ENCODE results near the gene ACAD10. TPM values are rescaled to one million over a fixed set of nuclear protein-coding genes. Genes with fewer than 3 reads are reported as not detected.
"Not testable (repeated sequence)": the region's sequence is repeated elsewhere in the genome, so short reads cannot be mapped to it uniquely, and the experiment has no call there.

ACAD10 gene
- total RNA-seq, 1 donor from 2014 or later, result 24.2 TPM

DNA sequence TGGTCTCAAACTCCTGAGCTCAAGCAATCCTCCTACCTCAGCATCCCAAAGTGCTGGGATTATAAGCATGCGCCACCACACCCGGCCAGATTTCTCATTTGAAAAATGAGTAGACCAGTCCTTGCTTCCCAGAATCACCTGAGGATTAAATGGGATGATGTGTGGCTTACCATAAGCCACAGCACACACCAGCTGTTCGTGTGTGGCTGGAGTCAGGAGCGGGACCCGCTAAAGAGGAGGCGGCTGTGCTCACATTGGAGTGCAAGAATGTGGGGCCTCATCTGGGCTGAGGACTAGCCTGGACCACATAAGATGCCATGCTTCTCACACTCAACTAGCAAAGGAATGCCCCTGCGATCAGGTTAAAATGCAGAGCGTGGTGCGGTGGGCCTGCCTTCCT lies 74.1 kb downstream of the ACAD10 start:
- DNase-seq (ENCODE audit: low spot score), result no peak
- H3K4me3 Mint-ChIP-seq, result no peak overlapping the region
- no peaks in the 10 kb centered on the region for H3K9me3 Mint-ChIP-seq
- peaks cover 1% of the 10 kb centered on the region for H3K36me3 Mint-ChIP-seq (ENCODE audit: low read depth)
- H3K27me3 Mint-ChIP-seq (ENCODE audit: insufficient read depth), result peaks cover 18% of the 10 kb centered on the region
- intact Hi-C loops (cut with micrococcal nuclease), result no loop called here
- peaks cover 12% of the 10 kb centered on the region for H3K4me1 Mint-ChIP-seq (ENCODE audit: low read depth)
- H3K27ac Mint-ChIP-seq, result no peak overlapping the region

DNA sequence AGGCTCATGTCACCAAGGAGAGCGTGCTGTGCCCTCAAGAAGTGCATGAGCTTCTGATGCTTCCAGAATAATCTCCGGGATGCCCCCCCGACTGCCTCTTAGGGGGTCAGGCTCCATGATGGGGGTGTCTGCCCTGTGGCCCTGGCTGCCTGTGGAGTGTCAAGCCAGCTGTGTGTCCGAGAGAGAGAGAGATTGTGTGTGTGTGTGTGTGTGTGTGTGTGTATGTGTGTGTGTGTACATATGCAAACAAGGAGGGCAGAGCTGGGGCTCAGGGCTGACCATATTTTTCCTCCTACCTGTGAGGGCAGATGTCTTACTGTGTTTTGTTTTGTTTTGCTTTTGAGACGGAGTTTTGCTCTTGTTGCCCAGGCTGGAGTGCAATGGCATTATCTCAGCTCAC lies 75.2 kb downstream of the ACAD10 start:
- Mint-ChIP-seq H3K4me3 (no peak overlapping the region), H3K9me3 (no peaks in the 10 kb centered on the region), H3K4me1 (ENCODE audit: low read depth) (peaks cover 14% of the 10 kb centered on the region), H3K27ac (no peak overlapping the region), H3K36me3 (ENCODE audit: low read depth) (peaks cover 1% of the 10 kb centered on the region), H3K27me3 (ENCODE audit: insufficient read depth) (peaks cover 18% of the 10 kb centered on the region)
- intact Hi-C loops (cut with micrococcal nuclease), result no loop called here
- DNase-seq (ENCODE audit: low spot score), result no peak

DNA sequence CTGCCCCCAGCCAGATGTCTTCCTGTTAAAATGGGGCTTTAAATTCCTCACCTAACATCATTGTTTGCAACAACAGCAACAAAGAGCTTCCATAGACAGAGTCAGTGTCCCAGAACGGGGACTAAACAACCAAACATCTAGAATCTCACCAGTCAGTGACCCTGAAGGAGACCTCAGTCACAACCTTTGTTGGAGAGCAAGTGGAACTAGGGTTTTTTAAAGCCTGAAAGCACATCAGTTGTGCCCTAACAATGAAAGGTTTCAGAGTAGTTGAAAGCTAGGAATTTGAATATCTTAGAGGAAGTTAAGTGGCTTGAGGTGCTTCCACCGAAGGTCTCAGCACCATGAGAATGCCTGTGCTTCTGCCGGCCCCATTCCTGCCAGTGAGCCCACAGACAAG lies 75.9 kb downstream of the ACAD10 start:
- peaks cover 5% of the 10 kb centered on the region for H3K36me3 Mint-ChIP-seq (ENCODE audit: low read depth)
- H3K4me1 Mint-ChIP-seq (ENCODE audit: low read depth), result peaks cover 18% of the 10 kb centered on the region
- no peak for DNase-seq (ENCODE audit: low spot score)
- intact Hi-C loops (cut with micrococcal nuclease), result no loop called here
- no peak overlapping the region for H3K4me3 Mint-ChIP-seq
- no peaks in the 10 kb centered on the region for H3K9me3 Mint-ChIP-seq
- H3K27ac Mint-ChIP-seq, result no peak overlapping the region
- H3K27me3 Mint-ChIP-seq (ENCODE audit: insufficient read depth), result peaks cover 22% of the 10 kb centered on the region

DNA sequence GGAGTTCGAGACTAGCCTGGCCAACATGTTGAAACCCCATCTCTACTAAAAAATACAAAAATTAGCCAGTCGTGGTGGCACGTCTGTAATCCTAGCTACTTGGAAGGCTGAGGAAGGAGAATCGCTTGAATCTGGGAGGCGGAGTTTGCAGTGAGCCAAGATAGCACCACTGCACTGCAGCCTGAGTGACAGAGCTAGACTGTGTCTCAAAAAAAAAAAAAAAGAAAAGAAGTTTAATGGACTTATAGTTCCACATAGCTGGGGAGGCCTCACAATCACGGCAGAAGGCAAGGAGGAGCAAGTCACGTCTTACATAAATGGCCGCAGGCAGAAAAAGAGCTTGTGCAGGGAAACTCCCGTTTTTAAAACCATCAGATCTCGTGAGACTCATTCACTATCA lies 77.7 kb downstream of the ACAD10 start:
- H3K27ac Mint-ChIP-seq; H3K36me3 Mint-ChIP-seq (ENCODE audit: low read depth); DNase-seq (ENCODE audit: low spot score); H3K4me3 Mint-ChIP-seq; intact Hi-C loops (cut with micrococcal nuclease); H3K9me3 Mint-ChIP-seq: not testable (repeated sequence)
- peaks cover 23% of the 10 kb centered on the region for H3K4me1 Mint-ChIP-seq (ENCODE audit: low read depth)
- H3K27me3 Mint-ChIP-seq (ENCODE audit: insufficient read depth), result peaks cover 34% of the 10 kb centered on the region

DNA sequence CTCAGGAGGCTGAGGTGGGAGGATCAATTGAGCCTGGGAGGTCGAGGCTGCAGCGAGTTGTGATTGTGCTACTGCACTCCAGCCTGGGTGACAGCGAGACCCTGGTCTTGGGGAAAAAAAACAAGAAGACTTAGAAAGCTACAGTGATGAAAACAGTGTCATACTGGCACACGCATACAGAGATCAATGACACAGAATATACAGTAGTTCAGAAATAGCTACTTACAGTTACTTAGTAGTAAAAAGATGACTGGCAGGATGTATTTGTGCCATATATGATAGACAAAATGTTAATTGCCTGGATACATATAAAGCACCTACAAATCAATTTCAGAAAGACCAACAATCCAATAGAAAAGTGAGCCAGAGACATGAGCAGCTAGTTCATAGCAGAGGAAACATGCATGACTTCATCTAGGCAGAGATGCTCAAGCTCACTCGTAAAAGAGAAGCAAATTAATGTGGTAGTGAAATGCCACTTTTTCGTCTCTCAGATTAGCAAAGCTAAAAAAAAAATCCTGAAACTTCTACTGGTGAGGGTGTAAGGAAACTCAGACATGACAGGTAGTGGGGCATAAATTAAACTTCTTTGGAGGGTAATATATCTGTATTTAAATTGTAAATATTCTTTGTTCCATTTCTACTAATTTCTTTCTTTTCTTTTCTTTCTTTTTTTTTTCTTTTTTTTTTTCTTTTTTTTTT lies 78.4 kb downstream of the ACAD10 start:
- DNase-seq (ENCODE audit: low spot score), result no peak
- H3K36me3 Mint-ChIP-seq (ENCODE audit: low read depth), result peaks cover 5% of the 10 kb centered on the region
- no peaks in the 10 kb centered on the region for H3K9me3 Mint-ChIP-seq
- no peak overlapping the region for H3K27ac Mint-ChIP-seq
- intact Hi-C loops (cut with micrococcal nuclease), result no loop called here
- no peak overlapping the region for H3K4me3 Mint-ChIP-seq
- H3K27me3 Mint-ChIP-seq (ENCODE audit: insufficient read depth), result peaks cover 34% of the 10 kb centered on the region
- peaks cover 23% of the 10 kb centered on the region for H3K4me1 Mint-ChIP-seq (ENCODE audit: low read depth)

DNA sequence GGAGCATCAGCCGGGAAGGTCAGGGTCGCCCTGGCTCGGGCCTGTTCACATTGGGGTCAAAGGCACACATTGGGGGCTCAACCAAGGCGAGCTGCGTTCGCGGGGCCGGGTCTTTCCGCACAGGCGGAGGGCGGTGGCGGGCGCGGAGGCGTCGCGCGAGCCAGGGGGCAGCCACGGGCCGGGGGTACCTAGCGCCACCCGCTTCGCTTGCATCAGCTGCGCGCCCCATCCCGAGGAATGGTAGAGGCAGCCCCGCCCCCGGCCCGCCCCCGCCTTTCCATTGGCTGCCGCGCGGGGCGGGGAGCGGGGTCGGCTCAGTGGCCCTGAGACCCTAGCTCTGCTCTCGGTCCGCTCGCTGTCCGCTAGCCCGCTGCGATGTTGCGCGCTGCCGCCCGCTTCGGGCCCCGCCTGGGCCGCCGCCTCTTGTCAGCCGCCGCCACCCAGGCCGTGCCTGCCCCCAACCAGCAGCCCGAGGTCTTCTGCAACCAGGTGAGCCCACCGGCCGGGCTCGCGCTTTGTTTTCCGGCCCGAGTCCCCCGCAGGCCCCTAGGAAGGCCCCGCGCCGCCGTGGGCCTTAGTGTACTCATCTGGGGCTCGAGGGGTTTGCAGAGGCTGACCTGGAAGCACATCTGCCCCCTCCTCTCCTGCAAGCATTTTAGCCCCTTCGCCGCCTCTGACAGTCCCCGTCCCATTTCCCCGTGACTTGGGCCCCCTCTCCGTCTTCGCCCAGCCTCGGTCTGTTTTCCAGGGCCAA lies 80.9 kb downstream of the ACAD10 start, which contains the start of gene ALDH2:
TSS of gene ALDH2 (plus strand) at position 326 of the 754 bp plus-strand sequence. CDS start at position 376, 50 bp downstream.
- H3K4me1 Mint-ChIP-seq (ENCODE audit: low read depth), result peaks cover 19% of the 10 kb centered on the region
- H3K4me3 Mint-ChIP-seq, result peak within 1 kb of the TSS; percentile 70
- intact Hi-C loops (cut with micrococcal nuclease), result no loop called here
- DNase-seq (ENCODE audit: low spot score), result no peak
- peaks cover 30% of the 10 kb centered on the region for H3K27me3 Mint-ChIP-seq (ENCODE audit: insufficient read depth)
- peaks cover 5% of the 10 kb centered on the region for H3K36me3 Mint-ChIP-seq (ENCODE audit: low read depth)
- H3K27ac Mint-ChIP-seq, result no peak within 1 kb of the TSS
- no peaks in the 10 kb centered on the region for H3K9me3 Mint-ChIP-seq

DNA sequence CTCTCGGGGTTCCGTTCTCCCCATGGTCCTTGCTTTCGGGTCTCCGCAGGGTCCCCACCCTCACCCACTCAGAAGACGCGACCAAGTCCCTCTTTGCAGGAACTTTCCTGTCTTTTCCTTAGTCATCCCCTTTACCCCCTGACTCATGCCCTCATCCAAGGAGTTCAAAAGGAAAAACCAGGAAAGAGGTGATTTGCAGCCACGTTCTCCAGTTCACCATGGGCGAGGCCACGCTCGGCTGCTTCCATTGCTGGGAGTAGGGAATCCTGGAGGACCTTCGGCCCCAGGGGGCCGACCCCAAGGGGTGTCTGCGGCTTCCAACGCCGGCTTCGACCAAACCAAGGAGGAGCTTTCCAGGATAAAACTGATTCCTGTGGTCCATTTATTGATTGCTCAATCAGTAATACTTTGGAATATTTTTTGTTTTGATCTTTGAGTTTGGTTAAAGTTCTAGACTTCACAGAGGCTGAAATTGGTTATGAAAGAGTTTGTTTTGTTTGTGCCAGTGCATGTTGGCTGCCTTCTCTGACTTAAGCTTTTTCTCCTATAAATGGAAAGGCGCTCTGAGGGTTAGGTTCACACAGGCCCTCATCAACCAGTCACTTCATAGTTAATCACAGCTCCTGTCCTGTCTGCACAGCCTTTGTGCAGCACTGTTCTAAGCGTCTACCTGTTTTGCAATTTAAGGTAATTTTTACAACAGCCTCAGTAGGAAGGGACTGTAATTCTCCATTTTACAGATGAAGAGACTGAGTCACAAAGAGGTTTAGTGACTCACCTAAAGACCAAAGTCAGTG lies 81.7 kb downstream of the ACAD10 start:
- peaks cover 19% of the 10 kb centered on the region for H3K4me1 Mint-ChIP-seq (ENCODE audit: low read depth)
- peak overlapping the region; percentile 70 for H3K4me3 Mint-ChIP-seq
- H3K36me3 Mint-ChIP-seq (ENCODE audit: low read depth), result peaks cover 5% of the 10 kb centered on the region
- no peak overlapping the region for H3K27ac Mint-ChIP-seq
- peaks cover 30% of the 10 kb centered on the region for H3K27me3 Mint-ChIP-seq (ENCODE audit: insufficient read depth)
- DNase-seq (ENCODE audit: low spot score), result no peak
- intact Hi-C loops (cut with micrococcal nuclease), result no loop called here
- H3K9me3 Mint-ChIP-seq, result no peaks in the 10 kb centered on the region

DNA sequence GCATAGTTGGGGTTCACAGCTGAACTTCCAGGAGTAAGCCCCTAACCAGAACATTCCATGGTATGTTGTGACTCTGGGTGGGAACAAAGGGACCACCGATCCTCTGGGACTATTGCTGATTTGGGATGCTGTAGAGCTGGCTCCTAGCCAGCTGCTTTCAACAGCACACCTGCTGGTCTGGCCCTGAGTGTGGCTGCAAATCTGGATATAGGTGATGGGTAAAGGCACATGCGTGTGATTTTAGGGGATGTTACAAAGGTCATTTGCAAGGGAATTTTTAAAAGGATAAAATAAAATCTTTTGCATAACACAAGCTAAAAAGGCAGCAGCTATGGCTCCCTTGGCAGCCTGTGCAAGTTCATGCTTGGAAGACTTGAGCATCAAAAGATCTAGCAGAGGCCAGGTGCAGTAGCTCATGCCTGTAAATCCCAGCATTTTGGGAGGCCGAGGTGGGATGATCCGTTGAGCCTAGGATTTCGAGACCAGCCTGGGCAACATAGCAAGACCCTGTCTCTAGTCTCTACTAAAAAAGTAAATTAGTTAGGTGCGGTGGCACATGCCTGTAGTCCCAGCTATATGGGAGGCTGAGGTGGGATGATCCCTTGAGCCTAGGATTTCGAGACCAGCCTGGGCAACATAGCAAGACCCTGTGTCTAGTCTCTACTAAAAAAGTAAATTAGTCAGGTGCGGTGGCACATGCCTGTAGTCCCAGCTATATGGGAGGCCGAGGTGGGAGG lies 82.5 kb downstream of the ACAD10 start:
- H3K9me3 Mint-ChIP-seq, result no peaks in the 10 kb centered on the region
- DNase-seq (ENCODE audit: low spot score), result no peak
- intact Hi-C loops (cut with micrococcal nuclease), result no loop called here
- H3K4me3 Mint-ChIP-seq, result no peak overlapping the region
- no peak overlapping the region for H3K27ac Mint-ChIP-seq
- peaks cover 25% of the 10 kb centered on the region for H3K27me3 Mint-ChIP-seq (ENCODE audit: insufficient read depth)
- peaks cover 5% of the 10 kb centered on the region for H3K36me3 Mint-ChIP-seq (ENCODE audit: low read depth)
- H3K4me1 Mint-ChIP-seq (ENCODE audit: low read depth), result peaks cover 19% of the 10 kb centered on the region

DNA sequence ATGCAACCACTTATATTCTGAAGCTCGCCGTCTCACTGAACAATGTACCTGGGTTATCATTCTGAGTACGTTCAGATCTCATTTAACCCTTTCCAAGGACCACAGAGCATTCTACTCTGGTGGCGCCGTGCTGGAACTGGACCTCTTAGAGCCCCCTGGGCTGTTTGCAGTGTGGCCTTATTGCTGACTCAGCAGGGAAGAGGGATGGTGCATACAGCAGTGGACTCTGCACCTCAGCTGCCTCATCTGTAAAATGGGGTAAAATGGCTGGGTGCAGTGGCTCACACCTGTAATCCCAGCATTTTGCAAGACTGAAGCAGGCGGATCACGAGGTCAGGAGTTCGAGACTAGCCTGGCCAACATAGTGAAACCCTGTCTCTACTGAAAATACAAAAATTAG lies 83.7 kb downstream of the ACAD10 start:
- DNase-seq (ENCODE audit: low spot score), result no peak
- Mint-ChIP-seq H3K4me1 (ENCODE audit: low read depth) (peaks cover 19% of the 10 kb centered on the region), H3K4me3 (no peak overlapping the region), H3K9me3 (no peaks in the 10 kb centered on the region), H3K27me3 (ENCODE audit: insufficient read depth) (peaks cover 16% of the 10 kb centered on the region), H3K27ac (no peak overlapping the region), H3K36me3 (ENCODE audit: low read depth) (peaks cover 4% of the 10 kb centered on the region)
- intact Hi-C loops (cut with micrococcal nuclease), result no loop called here

DNA sequence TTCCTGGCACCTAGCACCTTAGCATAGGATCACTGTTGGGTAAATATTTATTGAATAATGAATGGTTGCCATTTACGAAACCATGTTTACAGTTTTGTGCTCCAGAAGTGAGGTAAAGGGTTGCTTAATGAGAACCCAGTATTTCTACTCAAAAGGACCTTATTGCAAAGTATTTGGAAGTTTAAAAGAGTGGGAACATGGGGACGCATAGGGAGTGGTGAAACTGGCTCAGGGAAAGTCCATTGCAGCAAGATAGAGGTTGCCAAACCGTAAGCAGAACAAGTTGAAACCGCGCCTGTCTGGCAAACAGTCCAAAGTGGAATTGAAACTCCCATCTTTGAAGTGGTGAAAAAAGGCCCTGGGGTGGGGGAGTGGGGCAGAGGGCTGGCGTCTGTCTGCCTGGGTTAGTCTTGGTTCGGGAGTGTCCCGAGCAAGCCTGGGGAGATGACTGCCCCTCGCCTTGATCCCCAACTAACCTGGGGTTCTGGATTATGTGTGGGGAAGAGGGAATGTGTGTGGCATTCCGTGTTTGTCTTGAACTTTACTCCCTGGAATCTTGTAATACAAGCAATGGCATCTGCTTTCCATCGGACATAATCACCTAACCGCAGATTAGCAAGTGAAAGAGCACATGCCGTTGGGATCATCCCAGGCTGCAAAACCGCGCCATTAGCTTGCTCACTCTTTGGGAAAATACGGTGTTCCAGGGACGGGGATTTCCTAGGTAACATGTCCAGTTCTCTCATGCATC lies 88.1 kb downstream of the ACAD10 start:
- no peak for DNase-seq (ENCODE audit: low spot score)
- H3K4me1 Mint-ChIP-seq (ENCODE audit: low read depth), result peaks cover 6% of the 10 kb centered on the region
- H3K4me3 Mint-ChIP-seq, result no peak overlapping the region
- H3K36me3 Mint-ChIP-seq (ENCODE audit: low read depth), result no peaks in the 10 kb centered on the region
- peaks cover 11% of the 10 kb centered on the region for H3K27me3 Mint-ChIP-seq (ENCODE audit: insufficient read depth)
- H3K27ac Mint-ChIP-seq, result no peak overlapping the region
- no peaks in the 10 kb centered on the region for H3K9me3 Mint-ChIP-seq
- intact Hi-C loops (cut with micrococcal nuclease), result no loop called here

DNA sequence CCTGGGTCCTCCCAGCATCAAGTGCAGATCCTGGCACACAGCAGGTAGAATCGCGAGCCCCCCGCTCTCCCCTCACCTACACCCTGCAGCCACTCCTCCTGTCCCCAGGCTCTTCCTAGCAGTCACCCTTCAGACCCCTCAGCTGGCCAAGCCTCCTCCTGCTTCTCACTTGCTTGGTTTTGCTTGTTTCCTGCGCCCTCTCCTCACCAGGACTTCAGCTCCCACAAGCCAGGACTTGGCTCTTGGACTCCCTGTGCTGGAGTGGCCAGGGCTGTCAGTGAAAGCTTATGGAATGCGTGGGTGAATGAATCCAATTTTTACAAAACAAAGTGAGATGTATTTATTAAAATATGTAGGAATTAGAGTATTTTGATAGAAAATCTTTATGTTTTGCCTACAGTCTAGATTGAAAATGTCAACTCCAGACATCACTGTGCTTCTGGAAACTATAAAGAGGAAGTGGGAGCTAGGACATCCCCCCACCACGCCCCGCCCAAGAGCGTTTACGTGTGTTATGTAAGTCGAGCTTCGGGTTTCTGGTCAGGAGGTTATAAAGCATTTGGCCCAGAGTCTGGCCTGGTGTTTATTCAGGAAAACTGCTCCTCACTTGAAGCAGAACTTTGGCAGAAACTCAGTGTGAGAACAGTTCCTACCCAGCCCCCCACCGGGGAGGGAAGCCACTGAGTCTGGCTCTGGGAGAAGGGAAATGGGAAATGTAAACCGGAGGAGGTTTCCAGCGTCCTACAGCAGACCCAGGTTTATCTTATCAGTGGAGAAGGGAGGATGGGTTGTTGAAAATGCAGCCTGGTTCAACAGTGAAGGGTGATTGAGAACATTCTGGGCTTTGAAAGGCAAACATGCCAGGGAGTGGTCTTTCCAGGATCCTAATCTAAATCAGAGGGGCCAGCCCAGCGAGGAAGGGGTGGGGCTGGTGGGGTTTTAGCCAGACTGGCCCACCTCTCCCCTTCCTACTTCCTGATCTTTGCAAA lies 89.6 kb downstream of the ACAD10 start:
- Mint-ChIP-seq H3K27me3 (ENCODE audit: insufficient read depth) (peaks cover 11% of the 10 kb centered on the region), H3K4me3 (no peak overlapping the region), H3K4me1 (ENCODE audit: low read depth) (peaks cover 6% of the 10 kb centered on the region), H3K27ac (no peak overlapping the region), H3K36me3 (ENCODE audit: low read depth) (no peaks in the 10 kb centered on the region), H3K9me3 (no peaks in the 10 kb centered on the region)
- DNase-seq (ENCODE audit: low spot score), result no peak
- intact Hi-C loops (cut with micrococcal nuclease), result no loop called here

Measured in activated T-helper 1 cell treated with anti-CD3 and anti-CD28 coated beads, Interleukin-12 subunit alpha, Interleukin-12 subunit beta, Interleukin-2, Interleukin-4 antibody, amounts not matched to agents 30 ng/mL and 10 ng/mL and 1 ng/mL, durations not matched to agents 14 hours and 24 hours and 36 hours (primary cell).